ENCODE results near the gene EIF2A. TPM values are rescaled to one million over a fixed set of nuclear protein-coding genes. Genes with fewer than 3 reads are reported as not detected.

EIF2A gene
- total RNA-seq, 2 experiments from 2014 or later = 85.6 to 105 TPM

DNA sequence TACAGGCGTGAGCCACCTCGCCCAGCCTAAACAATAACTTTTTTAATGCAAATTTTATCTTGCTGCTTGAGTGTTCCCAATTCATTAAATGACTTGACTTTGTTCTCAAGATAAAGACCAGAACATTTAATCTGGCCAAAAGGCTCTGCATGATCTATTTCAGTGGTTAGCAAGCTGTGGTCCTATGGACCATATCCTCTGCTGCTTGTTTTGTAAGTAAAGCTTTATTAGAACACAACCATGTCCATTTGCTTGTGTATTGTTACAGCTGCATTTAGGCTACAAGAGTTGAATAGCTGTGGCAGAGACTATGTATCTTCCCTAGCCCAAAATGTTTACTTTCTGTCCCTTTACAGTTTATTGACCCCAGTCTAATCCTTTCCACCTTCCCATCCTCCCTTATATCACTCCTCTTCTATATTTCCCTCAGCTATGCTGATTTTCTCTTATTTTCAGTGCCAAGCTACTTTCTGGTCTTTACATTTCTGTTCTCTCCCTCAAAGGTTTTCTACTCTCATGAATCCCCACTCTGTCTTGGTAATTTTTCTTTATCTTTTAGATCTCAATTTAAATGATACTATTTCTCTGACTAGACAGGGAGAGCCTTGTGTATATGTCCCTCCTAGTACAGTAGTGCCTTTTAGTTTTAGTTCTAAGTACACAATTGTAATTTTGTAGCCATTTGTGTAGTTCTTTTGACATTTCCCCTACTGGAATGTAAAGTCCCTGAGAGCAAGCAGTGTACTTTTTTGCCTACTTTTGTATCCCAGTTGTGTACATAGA, 79.8 kb downstream of the EIF2A start:
- no TSS peak for BruUV-seq (replicated peaks)
- Histone ChIP-seq H2AFZ (ENCODE audit: low read length) (no peak overlapping the region), H3K4me3 (ENCODE audit: low read depth, low read length, poor library complexity, severe bottlenecking) (no peak overlapping the region), H3K9me3 (ENCODE audit: low read length) (no peaks in the 10 kb centered on the region), H4K20me1 (ENCODE audit: insufficient read depth, low read length) (peaks cover 10% of the 10 kb centered on the region), H3K4me1 (ENCODE audit: insufficient read depth, low read length, poor library complexity, severe bottlenecking) (no peaks in the 10 kb centered on the region), H3K27ac (ENCODE audit: low read depth, low read length, poor library complexity, severe bottlenecking) (no peak overlapping the region), H3K4me2 (ENCODE audit: low read length) (no peak overlapping the region), H3K36me3 (ENCODE audit: insufficient read depth, low read length) (peaks cover 98% of the 10 kb centered on the region), H3K79me2 (ENCODE audit: insufficient read depth, low read depth, low read length) (peaks cover 49% of the 10 kb centered on the region), H3K9me2 (ENCODE audit: insufficient read depth, low read length) (no peaks in the 10 kb centered on the region)
- no peak for DNase-seq (ENCODE audit: low spot score)
- CTCF ChIA-PET (ENCODE audit: unreplicated experiment) = no interaction called here
- POLR2A ChIA-PET = interaction anchor here (0.5 to 1.0 kb wide), 3 partner anchors 31 to 82 kb away, joined by 3 to 4 read pairs (median 3); no protein-coding TSS in a partner anchor
- TF ChIP-seq EZH2phosphoT487 (IDR thresholded peaks at IDR 0.05; ENCODE audit: borderline replicate concordance, low read depth, low read length) = no peak
- TF ChIP-seq, protein P1, sequence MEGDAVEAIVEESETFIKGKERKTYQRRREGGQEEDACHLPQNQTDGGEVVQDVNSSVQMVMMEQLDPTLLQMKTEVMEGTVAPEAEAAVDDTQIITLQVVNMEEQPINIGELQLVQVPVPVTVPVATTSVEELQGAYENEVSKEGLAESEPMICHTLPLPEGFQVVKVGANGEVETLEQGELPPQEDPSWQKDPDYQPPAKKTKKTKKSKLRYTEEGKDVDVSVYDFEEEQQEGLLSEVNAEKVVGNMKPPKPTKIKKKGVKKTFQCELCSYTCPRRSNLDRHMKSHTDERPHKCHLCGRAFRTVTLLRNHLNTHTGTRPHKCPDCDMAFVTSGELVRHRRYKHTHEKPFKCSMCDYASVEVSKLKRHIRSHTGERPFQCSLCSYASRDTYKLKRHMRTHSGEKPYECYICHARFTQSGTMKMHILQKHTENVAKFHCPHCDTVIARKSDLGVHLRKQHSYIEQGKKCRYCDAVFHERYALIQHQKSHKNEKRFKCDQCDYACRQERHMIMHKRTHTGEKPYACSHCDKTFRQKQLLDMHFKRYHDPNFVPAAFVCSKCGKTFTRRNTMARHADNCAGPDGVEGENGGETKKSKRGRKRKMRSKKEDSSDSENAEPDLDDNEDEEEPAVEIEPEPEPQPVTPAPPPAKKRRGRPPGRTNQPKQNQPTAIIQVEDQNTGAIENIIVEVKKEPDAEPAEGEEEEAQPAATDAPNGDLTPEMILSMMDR (conservative IDR thresholded peaks at IDR 0.05; ENCODE audit: low read length) = no peak
- intact Hi-C loops (cut with micrococcal nuclease; ENCODE audit: unreplicated experiment) = no loop called here

DNA sequence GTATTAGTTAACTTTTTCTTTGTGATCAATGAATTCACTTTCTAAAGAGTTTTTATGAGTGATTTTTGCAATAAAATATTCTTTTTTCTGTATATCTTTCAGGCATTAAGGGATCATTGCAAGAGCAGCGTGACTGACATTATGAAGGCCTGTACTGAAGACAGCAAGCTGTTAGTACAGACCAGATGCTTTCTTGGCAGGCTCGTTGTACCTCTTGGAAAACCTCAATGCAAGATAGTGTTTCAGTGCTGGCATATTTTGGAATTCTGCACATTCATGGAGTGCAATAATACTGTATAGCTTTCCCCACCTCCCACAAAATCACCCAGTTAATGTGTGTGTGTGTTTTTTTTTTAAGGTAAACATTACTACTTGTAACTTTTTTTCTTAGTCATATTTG, 81.0 kb downstream of the EIF2A start:
- no peaks in the 10 kb centered on the region for H3K9me3 ChIP-seq (ENCODE audit: low read length)
- intact Hi-C loops (cut with micrococcal nuclease; ENCODE audit: unreplicated experiment) = no loop called here
- no peaks in the 10 kb centered on the region for H4K20me1 ChIP-seq (ENCODE audit: insufficient read depth, low read length)
- no peak overlapping the region for H2AFZ ChIP-seq (ENCODE audit: low read length)
- no peak overlapping the region for H3K4me2 ChIP-seq (ENCODE audit: low read length)
- no peak for TF ChIP-seq EZH2phosphoT487 (IDR thresholded peaks at IDR 0.05; ENCODE audit: borderline replicate concordance, low read depth, low read length)
- TF ChIP-seq, protein P1 (conservative IDR thresholded peaks at IDR 0.05; ENCODE audit: low read length) = no peak
- H3K79me2 ChIP-seq (ENCODE audit: insufficient read depth, low read depth, low read length) = peaks cover 37% of the 10 kb centered on the region
- BruUV-seq (replicated peaks) = no TSS peak
- POLR2A ChIA-PET = interaction anchor here (0.7 kb wide), 1 partner anchor 8 kb away, joined by 3 read pairs; no protein-coding TSS in a partner anchor
- DNase-seq (ENCODE audit: low spot score) = no peak
- H3K9me2 ChIP-seq (ENCODE audit: insufficient read depth, low read length) = no peaks in the 10 kb centered on the region
- H3K4me3 ChIP-seq (ENCODE audit: low read depth, low read length, poor library complexity, severe bottlenecking) = no peak overlapping the region
- no peak overlapping the region for H3K27ac ChIP-seq (ENCODE audit: low read depth, low read length, poor library complexity, severe bottlenecking)
- CTCF ChIA-PET (ENCODE audit: unreplicated experiment) = no interaction called here
- no peaks in the 10 kb centered on the region for H3K4me1 ChIP-seq (ENCODE audit: insufficient read depth, low read length, poor library complexity, severe bottlenecking)
- peaks cover 99% of the 10 kb centered on the region for H3K36me3 ChIP-seq (ENCODE audit: insufficient read depth, low read length)

Measured in OCI-LY7 (cell line).